HepG2 (cell line): ENCODE results near the gene DHX30. TPM values are rescaled to one million over a fixed set of nuclear protein-coding genes. Genes with fewer than 3 reads are reported as not detected.

Experiments
- ETV6 ChIP-seq: sonication (generic); formaldehyde crosslinking; conservative IDR thresholded peaks from 2 replicates; pipeline ENCODE4 v1.4.0; 2020; ENCODE audit warnings: missing genetic modification reagents
- FOSL2 ChIP-seq: sonication (generic); formaldehyde crosslinking; IDR thresholded peaks from 2 replicates; pipeline ENCODE4 v1.4.0; 2020; ENCODE audit warnings: missing genetic modification reagents
- KDM1A ChIP-seq: IDR thresholded peaks from 2 replicates; pipeline ENCODE4 v1.6.1; 2016; ENCODE audit warnings: missing compliant biosample characterization
- POLR2AphosphoS5 ChIP-seq: IDR thresholded peaks from 2 replicates; pipeline ENCODE4 v1.6.1; 2012; ENCODE audit warnings: low read depth, low read length
- RFX5 ChIP-seq: IDR thresholded peaks from 2 replicates; pipeline ENCODE4 v1.6.1; 2011; ENCODE audit warnings: low read depth, low read length, improper control_type of control experiment
- TCF7 ChIP-seq: sonication (generic); IDR thresholded peaks from 2 replicates; pipeline ENCODE4 v1.6.1; 2016; ENCODE audit warnings: antibody characterized with exemption, low read depth
- ZMYM3 ChIP-seq: sonication (generic); formaldehyde crosslinking; IDR thresholded peaks from 2 replicates; pipeline ENCODE4 v1.5.1; 2020; ENCODE audit warnings: mild to moderate bottlenecking, missing genetic modification reagents
- ZNF383 ChIP-seq: sonication (generic); formaldehyde crosslinking; IDR thresholded peaks from 2 replicates; pipeline ENCODE4 v1.4.0; 2020; ENCODE audit warnings: missing genetic modification reagents, mild to moderate bottlenecking, borderline replicate concordance
- ZNF510 ChIP-seq: sonication (generic); formaldehyde crosslinking; IDR thresholded peaks from 2 replicates; pipeline ENCODE4 v1.4.0; 2020; ENCODE audit warnings: low read depth, mild to moderate bottlenecking, missing genetic modification reagents
- ZNF558 ChIP-seq: sonication (generic); formaldehyde crosslinking; IDR thresholded peaks from 2 replicates; pipeline ENCODE4 v1.9.0; 2022; ENCODE audit warnings: mild to moderate bottlenecking, missing genetic modification reagents, borderline replicate concordance
- ZNF570 ChIP-seq: sonication (generic); formaldehyde crosslinking; IDR thresholded peaks from 2 replicates; pipeline ENCODE4 v1.4.0; 2020; ENCODE audit warnings: mild to moderate bottlenecking, missing genetic modification reagents, borderline replicate concordance
- polyA plus RNA-seq, 8 experiments: library from polyadenylated mRNA; depleted of rRNA in 3 of 8; stranded (reverse) in 7 of 8; unstranded in 1 of 8; fragments of >200 nt; fragmentation: Illumina TruSeq in 4 of 8; extraction: Trizol in 4 of 8; gene quantifications; 2 replicates each; pipeline versions ENCODE4 v1.2.1 to v1.2.3, GENCODE V29; 2011 to 2016; ENCODE audit warnings: low read depth in 4 of 8, missing spikeins in 1 of 8, mixed read lengths in 1 of 8; ENCODE audit not compliant: insufficient read depth in 1 of 8
- total RNA-seq, 5 experiments: library from RNA; depleted of rRNA; stranded (reverse); fragments of >200 nt; fragmentation: Illumina TruSeq; extraction: Trizol; gene quantifications; 2 replicates each; pipeline ENCODE4 v1.2.3, GENCODE V29; 2016; ENCODE audit warnings: low read depth in 1 of 5
- TF ChIP-seq, protein P1 (sequence below): IDR thresholded peaks from 2 replicates; pipeline ENCODE4 v1.4.0; 2020; ENCODE audit warnings: mild to moderate bottlenecking, missing genetic modification reagents
- TF ChIP-seq, protein P2 (sequence below): sonication (generic); formaldehyde crosslinking; IDR thresholded peaks from 2 replicates; pipeline ENCODE4 v1.4.0; 2020; ENCODE audit warnings: missing genetic modification reagents
- TF ChIP-seq, protein P3 (sequence below): sonication (generic); formaldehyde crosslinking; IDR thresholded peaks from 2 replicates; pipeline ENCODE4 v1.5.0; 2020; ENCODE audit warnings: missing genetic modification reagents
- TF ChIP-seq, protein P4 (sequence below): sonication (generic); formaldehyde crosslinking; IDR thresholded peaks from 2 replicates; pipeline ENCODE4 v1.9.0; 2021; ENCODE audit warnings: missing genetic modification reagents, mild to moderate bottlenecking, borderline replicate concordance
- TF ChIP-seq, protein P5 (sequence below): sonication (generic); formaldehyde crosslinking; IDR thresholded peaks from 2 replicates; pipeline ENCODE4 v1.5.0; 2020; ENCODE audit warnings: missing genetic modification reagents

DHX30 gene
- total and polyA plus RNA-seq, 2 of the 13 experiments (the other 11 are each of a cell fraction or from before 2014, with no cell fraction given) = 30.6 to 59.4 TPM

DNA sequence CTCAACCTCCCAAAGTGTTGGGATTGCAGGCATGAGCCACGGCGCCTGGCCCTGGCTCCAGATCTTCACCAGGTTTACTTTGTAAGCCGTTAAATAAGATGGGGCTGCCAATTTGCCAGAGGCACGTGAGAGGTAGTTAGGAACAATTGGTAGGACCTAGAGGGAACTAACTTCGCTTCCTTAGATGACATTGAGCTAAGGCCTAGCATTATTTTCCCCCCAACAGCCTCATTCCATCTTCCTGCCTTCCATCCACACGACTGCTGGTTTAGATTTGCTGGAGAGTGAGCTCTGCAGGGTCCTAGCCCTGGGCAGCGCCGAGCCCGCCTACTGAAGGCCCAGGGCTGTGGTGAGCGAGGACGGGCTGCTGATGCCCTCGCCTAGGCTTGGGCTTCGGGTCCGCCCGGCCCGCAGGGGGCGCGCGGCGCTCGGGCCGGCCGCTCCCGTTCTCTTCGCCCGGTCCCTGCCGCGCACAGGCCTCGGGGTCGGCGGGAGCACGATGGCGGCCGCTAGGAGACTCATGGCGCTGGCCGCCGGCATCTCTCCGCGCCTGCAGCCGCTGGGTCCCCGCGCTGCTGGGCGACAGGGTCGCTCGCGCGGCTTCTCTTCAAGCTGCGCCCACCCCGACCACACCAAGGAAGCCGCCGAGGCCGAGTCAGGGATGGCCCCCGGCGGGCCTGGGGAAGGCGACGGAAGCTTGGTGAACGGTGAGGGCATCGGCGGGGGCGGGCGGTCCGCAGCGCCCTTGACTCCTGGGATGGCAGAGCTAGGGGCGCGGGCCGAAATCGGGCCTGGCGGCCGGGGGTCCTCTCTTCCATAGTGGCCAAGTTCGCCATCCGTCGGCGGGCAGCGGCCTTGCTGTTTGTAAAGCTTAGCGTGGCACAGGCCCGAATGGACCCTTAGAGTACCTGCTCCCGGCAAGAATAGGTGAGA is 21.9 kb downstream of the DHX30 start (continued):
- TF ChIP-seq ZNF383 (CRISPR knock-in tag) (no peak), POLR2AphosphoS5 (peak; percentile 60), RFX5 (no peak), FOSL2 (0 out of 2 replicates have a peak, but pooled peaks have one; percentile 15), ZNF570 (CRISPR knock-in tag) (0 out of 2 replicates have a peak, but pooled peaks have one; percentile 75), ZNF558 (CRISPR knock-in tag) (peak; percentile 75; the same call in 1 of the 2 replicates), ZMYM3 (no peak; the same call in 1 of the 2 replicates), ZNF510 (no peak), TCF7 (no peak), ETV6 (CRISPR knock-in tag) (0 out of 2 replicates have a peak, but pooled peaks have one; percentile 20), KDM1A (CRISPR knock-in tag) (no peak)
- TF ChIP-seq, protein P1, sequence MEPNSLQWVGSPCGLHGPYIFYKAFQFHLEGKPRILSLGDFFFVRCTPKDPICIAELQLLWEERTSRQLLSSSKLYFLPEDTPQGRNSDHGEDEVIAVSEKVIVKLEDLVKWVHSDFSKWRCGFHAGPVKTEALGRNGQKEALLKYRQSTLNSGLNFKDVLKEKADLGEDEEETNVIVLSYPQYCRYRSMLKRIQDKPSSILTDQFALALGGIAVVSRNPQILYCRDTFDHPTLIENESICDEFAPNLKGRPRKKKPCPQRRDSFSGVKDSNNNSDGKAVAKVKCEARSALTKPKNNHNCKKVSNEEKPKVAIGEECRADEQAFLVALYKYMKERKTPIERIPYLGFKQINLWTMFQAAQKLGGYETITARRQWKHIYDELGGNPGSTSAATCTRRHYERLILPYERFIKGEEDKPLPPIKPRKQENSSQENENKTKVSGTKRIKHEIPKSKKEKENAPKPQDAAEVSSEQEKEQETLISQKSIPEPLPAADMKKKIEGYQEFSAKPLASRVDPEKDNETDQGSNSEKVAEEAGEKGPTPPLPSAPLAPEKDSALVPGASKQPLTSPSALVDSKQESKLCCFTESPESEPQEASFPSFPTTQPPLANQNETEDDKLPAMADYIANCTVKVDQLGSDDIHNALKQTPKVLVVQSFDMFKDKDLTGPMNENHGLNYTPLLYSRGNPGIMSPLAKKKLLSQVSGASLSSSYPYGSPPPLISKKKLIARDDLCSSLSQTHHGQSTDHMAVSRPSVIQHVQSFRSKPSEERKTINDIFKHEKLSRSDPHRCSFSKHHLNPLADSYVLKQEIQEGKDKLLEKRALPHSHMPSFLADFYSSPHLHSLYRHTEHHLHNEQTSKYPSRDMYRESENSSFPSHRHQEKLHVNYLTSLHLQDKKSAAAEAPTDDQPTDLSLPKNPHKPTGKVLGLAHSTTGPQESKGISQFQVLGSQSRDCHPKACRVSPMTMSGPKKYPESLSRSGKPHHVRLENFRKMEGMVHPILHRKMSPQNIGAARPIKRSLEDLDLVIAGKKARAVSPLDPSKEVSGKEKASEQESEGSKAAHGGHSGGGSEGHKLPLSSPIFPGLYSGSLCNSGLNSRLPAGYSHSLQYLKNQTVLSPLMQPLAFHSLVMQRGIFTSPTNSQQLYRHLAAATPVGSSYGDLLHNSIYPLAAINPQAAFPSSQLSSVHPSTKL (CRISPR knock-in tag) = peak; percentile 45
- TF ChIP-seq, protein P2, sequence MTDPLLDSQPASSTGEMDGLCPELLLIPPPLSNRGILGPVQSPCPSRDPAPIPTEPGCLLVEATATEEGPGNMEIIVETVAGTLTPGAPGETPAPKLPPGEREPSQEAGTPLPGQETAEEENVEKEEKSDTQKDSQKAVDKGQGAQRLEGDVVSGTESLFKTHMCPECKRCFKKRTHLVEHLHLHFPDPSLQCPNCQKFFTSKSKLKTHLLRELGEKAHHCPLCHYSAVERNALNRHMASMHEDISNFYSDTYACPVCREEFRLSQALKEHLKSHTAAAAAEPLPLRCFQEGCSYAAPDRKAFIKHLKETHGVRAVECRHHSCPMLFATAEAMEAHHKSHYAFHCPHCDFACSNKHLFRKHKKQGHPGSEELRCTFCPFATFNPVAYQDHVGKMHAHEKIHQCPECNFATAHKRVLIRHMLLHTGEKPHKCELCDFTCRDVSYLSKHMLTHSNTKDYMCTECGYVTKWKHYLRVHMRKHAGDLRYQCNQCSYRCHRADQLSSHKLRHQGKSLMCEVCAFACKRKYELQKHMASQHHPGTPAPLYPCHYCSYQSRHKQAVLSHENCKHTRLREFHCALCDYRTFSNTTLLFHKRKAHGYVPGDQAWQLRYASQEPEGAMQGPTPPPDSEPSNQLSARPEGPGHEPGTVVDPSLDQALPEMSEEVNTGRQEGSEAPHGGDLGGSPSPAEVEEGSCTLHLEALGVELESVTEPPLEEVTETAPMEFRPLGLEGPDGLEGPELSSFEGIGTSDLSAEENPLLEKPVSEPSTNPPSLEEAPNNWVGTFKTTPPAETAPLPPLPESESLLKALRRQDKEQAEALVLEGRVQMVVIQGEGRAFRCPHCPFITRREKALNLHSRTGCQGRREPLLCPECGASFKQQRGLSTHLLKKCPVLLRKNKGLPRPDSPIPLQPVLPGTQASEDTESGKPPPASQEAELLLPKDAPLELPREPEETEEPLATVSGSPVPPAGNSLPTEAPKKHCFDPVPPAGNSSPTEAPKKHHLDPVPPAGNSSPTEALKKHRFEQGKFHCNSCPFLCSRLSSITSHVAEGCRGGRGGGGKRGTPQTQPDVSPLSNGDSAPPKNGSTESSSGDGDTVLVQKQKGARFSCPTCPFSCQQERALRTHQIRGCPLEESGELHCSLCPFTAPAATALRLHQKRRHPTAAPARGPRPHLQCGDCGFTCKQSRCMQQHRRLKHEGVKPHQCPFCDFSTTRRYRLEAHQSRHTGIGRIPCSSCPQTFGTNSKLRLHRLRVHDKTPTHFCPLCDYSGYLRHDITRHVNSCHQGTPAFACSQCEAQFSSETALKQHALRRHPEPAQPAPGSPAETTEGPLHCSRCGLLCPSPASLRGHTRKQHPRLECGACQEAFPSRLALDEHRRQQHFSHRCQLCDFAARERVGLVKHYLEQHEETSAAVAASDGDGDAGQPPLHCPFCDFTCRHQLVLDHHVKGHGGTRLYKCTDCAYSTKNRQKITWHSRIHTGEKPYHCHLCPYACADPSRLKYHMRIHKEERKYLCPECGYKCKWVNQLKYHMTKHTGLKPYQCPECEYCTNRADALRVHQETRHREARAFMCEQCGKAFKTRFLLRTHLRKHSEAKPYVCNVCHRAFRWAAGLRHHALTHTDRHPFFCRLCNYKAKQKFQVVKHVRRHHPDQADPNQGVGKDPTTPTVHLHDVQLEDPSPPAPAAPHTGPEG (CRISPR knock-in tag) = peak; percentile 91
- TF ChIP-seq, protein P3, sequence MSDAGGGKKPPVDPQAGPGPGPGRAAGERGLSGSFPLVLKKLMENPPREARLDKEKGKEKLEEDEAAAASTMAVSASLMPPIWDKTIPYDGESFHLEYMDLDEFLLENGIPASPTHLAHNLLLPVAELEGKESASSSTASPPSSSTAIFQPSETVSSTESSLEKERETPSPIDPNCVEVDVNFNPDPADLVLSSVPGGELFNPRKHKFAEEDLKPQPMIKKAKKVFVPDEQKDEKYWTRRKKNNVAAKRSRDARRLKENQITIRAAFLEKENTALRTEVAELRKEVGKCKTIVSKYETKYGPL (CRISPR knock-in tag) = no peak
- TF ChIP-seq, protein P4, sequence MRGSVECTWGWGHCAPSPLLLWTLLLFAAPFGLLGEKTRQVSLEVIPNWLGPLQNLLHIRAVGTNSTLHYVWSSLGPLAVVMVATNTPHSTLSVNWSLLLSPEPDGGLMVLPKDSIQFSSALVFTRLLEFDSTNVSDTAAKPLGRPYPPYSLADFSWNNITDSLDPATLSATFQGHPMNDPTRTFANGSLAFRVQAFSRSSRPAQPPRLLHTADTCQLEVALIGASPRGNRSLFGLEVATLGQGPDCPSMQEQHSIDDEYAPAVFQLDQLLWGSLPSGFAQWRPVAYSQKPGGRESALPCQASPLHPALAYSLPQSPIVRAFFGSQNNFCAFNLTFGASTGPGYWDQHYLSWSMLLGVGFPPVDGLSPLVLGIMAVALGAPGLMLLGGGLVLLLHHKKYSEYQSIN (CRISPR knock-in tag) = no peak
- TF ChIP-seq, protein P5, sequence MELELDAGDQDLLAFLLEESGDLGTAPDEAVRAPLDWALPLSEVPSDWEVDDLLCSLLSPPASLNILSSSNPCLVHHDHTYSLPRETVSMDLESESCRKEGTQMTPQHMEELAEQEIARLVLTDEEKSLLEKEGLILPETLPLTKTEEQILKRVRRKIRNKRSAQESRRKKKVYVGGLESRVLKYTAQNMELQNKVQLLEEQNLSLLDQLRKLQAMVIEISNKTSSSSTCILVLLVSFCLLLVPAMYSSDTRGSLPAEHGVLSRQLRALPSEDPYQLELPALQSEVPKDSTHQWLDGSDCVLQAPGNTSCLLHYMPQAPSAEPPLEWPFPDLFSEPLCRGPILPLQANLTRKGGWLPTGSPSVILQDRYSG (CRISPR knock-in tag) = no peak
